ENCODE data around the gene PIF1.

DNA sequence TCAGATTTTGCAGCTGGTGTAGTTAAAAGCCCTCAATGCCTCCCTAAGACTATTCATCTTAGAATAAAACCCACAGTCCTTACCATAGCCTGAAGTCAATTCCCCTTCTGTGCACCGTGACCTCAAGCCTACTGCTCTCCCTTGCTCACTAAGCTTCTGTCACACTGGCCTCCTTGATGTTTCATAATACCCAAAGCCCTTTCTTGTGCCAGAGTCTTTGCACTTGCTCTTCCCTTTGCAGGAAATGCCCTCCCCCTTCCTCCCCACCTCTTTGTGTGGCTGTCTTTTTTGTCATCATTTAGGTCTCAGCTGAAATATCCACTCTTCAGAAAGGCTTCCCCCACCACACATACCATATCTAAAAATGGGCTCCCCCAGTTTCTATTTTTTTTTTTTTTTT, 12.1 kb upstream of the PIF1 start:
- TF ChIP-seq, protein P1, sequence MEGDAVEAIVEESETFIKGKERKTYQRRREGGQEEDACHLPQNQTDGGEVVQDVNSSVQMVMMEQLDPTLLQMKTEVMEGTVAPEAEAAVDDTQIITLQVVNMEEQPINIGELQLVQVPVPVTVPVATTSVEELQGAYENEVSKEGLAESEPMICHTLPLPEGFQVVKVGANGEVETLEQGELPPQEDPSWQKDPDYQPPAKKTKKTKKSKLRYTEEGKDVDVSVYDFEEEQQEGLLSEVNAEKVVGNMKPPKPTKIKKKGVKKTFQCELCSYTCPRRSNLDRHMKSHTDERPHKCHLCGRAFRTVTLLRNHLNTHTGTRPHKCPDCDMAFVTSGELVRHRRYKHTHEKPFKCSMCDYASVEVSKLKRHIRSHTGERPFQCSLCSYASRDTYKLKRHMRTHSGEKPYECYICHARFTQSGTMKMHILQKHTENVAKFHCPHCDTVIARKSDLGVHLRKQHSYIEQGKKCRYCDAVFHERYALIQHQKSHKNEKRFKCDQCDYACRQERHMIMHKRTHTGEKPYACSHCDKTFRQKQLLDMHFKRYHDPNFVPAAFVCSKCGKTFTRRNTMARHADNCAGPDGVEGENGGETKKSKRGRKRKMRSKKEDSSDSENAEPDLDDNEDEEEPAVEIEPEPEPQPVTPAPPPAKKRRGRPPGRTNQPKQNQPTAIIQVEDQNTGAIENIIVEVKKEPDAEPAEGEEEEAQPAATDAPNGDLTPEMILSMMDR (IDR thresholded peaks at IDR 0.05) = no peak
- no peak for TF ChIP-seq POLR2A (IDR thresholded peaks at IDR 0.05)

Measured in adrenal gland (tissue), 5 donors.